ENCODE measurements around the gene NID2.

The NID2 gene

DNA sequence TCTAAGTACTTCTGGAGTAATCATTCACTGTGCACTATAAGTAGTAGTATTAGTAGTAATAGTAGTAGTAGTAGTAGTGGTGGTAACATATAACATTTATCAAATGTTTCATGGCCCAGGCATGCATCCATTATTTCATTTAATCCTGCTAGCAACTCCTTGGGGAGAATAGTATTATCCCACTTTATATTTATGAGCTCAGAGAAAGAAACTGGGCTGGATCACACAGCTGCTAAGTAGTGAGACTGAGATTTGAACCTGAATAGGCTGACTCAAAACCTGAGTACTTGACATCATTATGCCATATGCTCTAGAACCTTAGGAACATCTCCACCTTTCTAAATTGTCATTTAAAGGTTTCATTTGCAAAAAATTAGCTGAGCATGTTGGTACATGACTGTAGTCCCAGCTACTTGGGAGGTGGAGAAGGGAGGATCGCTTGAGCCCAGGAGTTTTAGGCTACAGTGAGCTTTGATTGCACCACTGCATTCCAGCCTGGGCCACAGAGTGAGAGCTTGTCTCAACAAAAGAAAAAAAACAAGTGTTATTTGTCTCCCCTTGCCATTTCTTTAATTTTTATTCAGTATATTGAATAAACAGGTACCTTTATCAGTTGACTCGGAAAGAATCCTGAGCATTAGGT is 11.4 kb upstream of the NID2 start:
- no peak for DNase-seq

GRCh38 chr14:52079239-52079959 is 10.5 kb upstream of the NID2 start:
- DNase-seq: no peak

DNA sequence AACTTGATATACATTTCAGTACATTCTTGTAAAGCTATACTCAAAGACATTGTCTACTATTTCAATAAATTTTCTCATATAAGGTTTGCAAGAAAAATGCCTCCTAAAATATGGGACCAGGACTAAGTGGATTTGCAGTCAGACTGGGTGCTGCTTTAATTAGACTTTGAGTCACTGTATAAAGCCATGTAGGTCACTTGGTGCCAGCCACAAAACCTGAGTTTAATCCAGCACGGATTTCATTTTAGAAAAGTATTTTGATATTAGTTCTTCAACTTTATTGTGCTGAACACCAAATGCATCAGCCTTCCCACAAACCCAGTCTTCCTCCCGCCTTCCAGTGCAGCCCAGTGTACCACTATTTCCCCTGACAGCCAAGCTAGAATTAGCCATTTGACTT is 9.9 kb upstream of the NID2 start:
- DNase-seq: no peak

DNA sequence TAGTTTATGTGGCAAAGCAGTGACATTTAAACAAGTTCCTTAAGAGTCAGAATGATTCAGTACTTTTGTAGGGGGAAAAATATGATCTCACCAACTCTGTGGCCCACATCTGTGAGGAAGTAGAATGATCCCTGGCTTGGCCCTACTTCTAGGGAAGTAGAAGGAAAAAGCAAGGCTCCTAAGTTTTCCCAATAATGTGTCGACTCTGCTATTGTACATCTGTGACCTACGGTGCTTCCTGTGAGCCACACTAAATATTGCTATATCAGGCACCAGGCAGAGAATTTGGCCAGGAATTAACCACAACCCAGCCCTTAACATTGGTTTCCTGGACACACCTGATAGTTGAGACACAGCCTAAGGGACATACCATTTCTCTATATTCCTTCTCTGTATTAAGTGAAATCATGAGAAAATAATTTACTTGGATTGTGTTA is 9.3 kb upstream of the NID2 start:
- DNase-seq: no peak

GRCh38 chr14:52077256-52077979 is 8.6 kb upstream of the NID2 start:
- no peak for DNase-seq

GRCh38 chr14:52076334-52076733 is 7.5 kb upstream of the NID2 start:
- no peak for DNase-seq

DNA sequence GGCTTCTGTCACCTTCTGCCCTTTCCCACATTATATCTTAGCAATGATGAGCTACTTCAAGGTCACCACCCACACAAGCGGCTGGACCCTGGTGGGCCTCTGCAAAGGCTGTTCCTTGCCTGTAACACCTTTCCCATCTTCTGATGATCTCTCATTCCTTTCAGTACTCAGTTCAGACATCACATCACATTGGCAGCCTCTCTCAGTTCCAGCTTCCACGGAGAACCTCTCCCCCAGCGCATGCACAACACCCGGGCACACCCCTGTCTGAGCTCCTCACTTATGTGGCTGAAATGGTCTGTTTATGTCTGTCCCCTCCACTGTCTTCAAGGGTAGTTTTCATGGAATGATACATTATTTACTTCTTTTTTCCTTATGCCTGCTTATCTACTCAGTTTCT is 6.5 kb upstream of the NID2 start:
- DNase-seq: no peak

- DNase-seq: no peak
Measured at GRCh38 chr14:52073251-52073650, 4.4 kb upstream of the NID2 start.

DNA sequence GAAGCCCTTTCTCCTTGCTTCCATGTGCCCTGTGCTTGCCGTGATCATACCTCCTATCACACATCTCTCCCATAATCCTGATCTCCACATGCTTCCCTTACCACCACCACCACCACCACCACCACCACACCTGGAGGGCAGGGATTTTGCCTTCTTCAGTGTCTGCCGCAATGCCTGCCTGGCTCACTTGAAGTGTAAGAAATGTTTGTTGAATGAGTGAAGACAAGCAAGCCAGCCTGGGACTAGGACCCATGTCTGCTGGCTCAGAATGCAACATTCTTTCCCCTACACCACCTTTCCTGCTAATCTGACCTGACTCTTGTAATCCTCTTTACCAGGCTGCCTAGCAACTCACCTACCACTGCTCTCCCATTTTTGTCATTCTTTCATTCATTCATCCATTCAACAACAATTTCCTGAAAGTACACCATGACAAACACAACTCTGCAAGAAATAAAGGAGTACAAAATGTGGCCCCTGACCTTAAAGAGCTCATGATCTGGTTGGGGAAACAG is 3.5 kb upstream of the NID2 start:
- DNase-seq: no peak

GRCh38 chr14:52071675-52072074 is 2.8 kb upstream of the NID2 start:
- DNase-seq: no peak

DNA sequence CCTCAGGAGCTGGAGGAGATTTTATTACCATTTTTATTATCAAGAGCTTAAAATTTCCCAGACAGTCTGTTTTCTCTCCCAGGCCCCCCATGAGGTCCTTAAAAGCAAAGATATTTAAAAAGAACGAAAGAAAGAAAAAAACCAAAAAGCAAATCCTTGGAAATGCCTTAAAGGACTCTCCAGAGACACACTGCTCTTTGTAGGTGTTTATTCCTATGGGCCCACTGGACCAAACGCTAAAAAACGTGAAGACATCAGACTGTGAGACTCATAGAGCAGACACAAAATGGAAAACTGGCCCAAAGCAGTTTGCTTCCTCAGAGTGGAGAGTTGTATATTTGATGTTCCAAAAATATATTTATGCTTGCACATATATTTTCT is 1.2 kb upstream of the NID2 start:
- no peak for DNase-seq

DNA sequence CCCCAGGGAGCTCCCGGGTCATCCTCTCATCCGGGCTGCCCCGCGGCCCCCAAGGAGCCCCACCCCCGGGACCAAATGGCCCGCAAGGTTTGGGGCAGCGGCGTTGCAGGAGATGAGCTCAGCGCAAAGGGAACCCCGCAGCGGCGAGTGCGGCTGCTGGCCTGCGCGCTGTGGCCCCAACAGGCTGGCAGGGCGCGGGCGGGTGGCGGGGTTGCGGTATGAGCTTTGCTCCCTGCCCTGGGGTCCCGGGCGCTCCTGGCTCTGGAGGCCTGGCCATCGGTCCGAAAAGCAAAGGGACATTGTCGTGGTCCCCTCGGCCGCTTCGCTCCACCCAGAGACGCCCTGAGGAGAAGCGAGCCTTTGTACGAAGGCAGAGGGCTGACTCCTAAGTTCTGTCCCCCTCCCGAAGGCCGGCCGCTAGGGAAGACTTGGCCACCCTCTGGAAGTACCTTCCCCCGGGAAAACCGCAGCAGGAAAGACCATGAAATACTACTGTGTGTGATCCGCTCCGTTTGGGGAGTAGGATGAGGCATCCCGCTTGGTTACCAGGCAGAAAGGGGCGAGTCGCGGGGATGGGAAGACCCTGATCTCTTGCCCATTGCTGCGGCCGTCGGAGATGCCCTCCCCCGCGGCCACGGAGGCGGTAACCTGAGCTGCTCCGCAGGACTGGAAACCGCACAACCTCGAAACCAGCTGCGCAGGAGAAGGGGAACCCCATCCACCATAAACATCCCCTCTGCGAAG is 620 bp upstream of the NID2 start:
- no peak for DNase-seq

GRCh38 chr14:52067873-52068614 is 815 bp downstream of the NID2 start:
- DNase-seq: no peak

- DNase-seq: no peak
Measured at GRCh38 chr14:52064174-52064573, 4.7 kb downstream of the NID2 start.

- DNase-seq: no peak
Measured at GRCh38 chr14:52063052-52063462, 5.8 kb downstream of the NID2 start.

- no peak for DNase-seq
Measured at GRCh38 chr14:52061890-52062289, 7.0 kb downstream of the NID2 start.

DNA sequence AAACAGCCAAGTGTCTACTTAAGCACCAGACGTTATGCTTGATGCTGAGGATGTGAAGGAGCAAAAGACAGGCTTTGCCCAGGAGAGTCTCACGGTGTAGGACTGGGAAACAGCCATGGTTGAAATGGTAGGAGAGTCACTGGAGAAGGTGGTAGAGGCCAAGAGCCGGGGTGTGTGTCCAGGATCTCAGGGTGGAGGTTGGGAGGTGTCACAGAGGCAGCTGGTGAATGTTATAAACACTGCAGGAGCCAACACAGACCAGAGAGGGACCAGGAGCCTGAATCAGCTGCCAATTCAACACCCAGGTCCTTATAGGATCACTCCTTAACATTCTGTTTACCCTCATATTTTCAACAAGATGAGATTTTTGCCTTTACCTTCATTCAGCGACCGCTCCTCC is 7.5 kb downstream of the NID2 start:
- no peak for DNase-seq

DNA sequence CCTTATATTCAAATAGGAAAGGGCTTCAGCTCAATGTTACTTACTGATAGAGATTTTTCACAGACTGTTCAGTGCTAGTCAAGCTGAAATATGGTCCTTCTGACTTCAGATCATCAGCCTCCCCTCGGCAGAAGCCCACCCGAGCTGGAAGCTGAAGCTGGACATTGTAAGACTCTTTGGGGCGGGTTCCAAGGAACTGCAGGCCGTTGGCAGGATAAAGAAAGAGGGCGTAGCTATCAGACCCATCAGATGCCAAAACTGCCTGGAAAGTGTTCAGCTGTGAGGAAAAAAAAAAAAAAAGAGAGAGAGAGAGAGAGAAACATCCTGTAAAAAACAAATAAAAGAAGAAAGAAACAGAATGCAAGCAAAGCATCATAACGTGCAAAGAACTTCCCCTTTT is 8.8 kb downstream of the NID2 start:
- DNase-seq: no peak

- no peak for DNase-seq
Measured at GRCh38 chr14:52059649-52060048, 9.2 kb downstream of the NID2 start.

DNA sequence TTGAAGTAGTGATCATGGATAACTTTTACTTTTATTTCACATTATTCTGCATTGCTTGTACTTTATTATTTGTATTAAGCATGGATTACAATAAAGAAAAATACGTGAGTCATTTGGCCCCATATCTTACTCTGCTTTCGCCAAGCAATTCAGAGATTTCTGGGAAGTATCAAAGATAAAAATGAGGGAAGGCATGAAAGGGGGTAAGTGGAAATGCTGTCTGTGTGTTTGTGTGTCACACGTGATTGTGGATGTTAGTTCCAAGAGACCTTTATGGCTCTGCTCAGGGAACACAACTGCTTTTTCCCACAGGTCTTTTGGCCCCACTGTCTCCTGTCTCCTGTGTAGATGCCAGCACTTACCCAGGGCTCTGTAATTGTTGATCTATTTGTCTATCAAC is 10.5 kb downstream of the NID2 start:
- DNase-seq: no peak

GRCh38 chr14:52055167-52055566 is 13.7 kb downstream of the NID2 start:
- no peak for DNase-seq

DNA sequence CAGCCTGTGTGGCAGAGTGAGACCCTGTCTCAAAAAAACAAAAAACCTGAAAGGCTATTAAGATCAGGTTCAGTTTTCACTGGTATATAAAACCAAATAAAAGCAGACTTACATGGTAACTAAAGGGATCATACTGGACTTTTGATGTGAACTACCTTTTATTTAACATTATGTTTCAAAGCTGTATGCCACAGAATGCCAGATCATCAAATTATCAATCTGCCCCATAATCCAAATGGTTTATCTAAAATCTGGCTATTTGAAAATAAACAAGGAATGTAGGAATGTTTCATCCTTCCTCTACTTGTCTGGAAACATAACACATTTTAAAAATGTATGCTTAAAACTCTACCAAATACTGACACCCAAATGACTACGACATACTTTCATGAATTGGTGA is 14.2 kb downstream of the NID2 start:
- no peak for DNase-seq

GRCh38 chr14:52053044-52053443 is 15.8 kb downstream of the NID2 start:
- no peak for DNase-seq
